Neural progenitor cell (in vitro differentiated cells): Measurements from ENCODE around the gene RBMS2. TPM values are rescaled to one million over a fixed set of nuclear protein-coding genes. Genes with fewer than 3 reads are reported as not detected.
"Not testable (repeated sequence)": the region's sequence is repeated elsewhere in the genome, so short reads cannot be mapped to it uniquely, and the experiment has no call there.

Experiments used
- DNase-seq: peaks from one replicate; pipeline ENCODE4 v3.0.0-alpha.2; 2016; ENCODE audit warnings: low spot score
- H2AFZ ChIP-seq: fragments of 200-600 bp; sonication (generic); replicated peaks from 2 replicates; pipeline ENCODE4 v1.6.1; 2016; ENCODE audit warnings: antibody characterized with exemption
- H3F3A ChIP-seq: fragments of 200-600 bp; sonication (generic); 2 replicates; pipeline ENCODE4 v1.6.1; 2016; ENCODE audit warnings: antibody characterized with exemption, low read depth
- H3K27ac ChIP-seq: fragments of 200-600 bp; sonication (generic); 2 replicates; pipeline ENCODE4 v1.5.1; 2016; ENCODE audit warnings: mild to moderate bottlenecking
- H3K27me3 ChIP-seq: fragments of 200-600 bp; sonication (generic); 2 replicates; pipeline ENCODE4 v1.6.1; 2016; ENCODE audit warnings: mild to moderate bottlenecking, moderate library complexity
- H3K36me3 ChIP-seq: fragments of 200-600 bp; sonication (generic); 2 replicates; pipeline ENCODE4 v1.5.1; 2016
- H3K4me1 ChIP-seq: fragments of 200-600 bp; sonication (generic); 2 replicates; pipeline ENCODE4 v1.6.1; 2016; ENCODE audit warnings: mixed run types
- H3K4me2 ChIP-seq: fragments of 200-600 bp; sonication (generic); 2 replicates; pipeline ENCODE4 v1.6.1; 2016
- H3K4me3 ChIP-seq: fragments of 200-600 bp; sonication (generic); 2 replicates; pipeline ENCODE4 v1.5.1; 2016
- H3K79me2 ChIP-seq: fragments of 200-600 bp; sonication (generic); 2 replicates; pipeline ENCODE4 v1.6.1; 2016; ENCODE audit warnings: low read depth
- H3K9ac ChIP-seq: fragments of 200-600 bp; sonication (generic); 2 replicates; pipeline ENCODE4 v1.6.1; 2016
- H3K9me3 ChIP-seq: fragments of 200-600 bp; sonication (generic); 2 replicates; pipeline ENCODE4 v1.5.1; 2016; ENCODE audit warnings: low read depth
- H4K20me1 ChIP-seq: fragments of 200-600 bp; sonication (generic); 2 replicates; pipeline ENCODE4 v1.6.1; 2016; ENCODE audit warnings: low read depth
- H3K27ac Mint-ChIP-seq: 3 replicates; pipeline ENCODE4 v1.8.0; 2021; ENCODE audit warnings: mixed read lengths
- H3K27me3 Mint-ChIP-seq: 2 replicates; pipeline ENCODE4 v1.8.0; 2022; ENCODE audit warnings: low read depth, mild to moderate bottlenecking, inconsistent platforms, moderate library complexity, mixed read lengths; ENCODE audit not compliant: insufficient read depth
- H3K36me3 Mint-ChIP-seq: 3 replicates; pipeline ENCODE4 v1.8.0; 2021; ENCODE audit warnings: mixed read lengths
- H3K4me1 Mint-ChIP-seq: 3 replicates; pipeline ENCODE4 v1.8.0; 2021; ENCODE audit warnings: mixed read lengths
- H3K4me3 Mint-ChIP-seq: 3 replicates; pipeline ENCODE4 v1.8.0; 2021; ENCODE audit warnings: mild to moderate bottlenecking, moderate library complexity, mixed read lengths
- H3K9me3 Mint-ChIP-seq: 3 replicates; pipeline ENCODE4 v1.8.0; 2020; ENCODE audit warnings: mixed read lengths
- CTCF ChIP-seq: fragments of 200-600 bp; sonication (generic); IDR thresholded peaks from 2 replicates; pipeline ENCODE4 v1.5.1; 2017; ENCODE audit warnings: antibody characterized with exemption, mild to moderate bottlenecking
- EZH2 ChIP-seq: fragments of 200-600 bp; sonication (generic); IDR thresholded peaks from 2 replicates; pipeline ENCODE4 v1.6.1; 2017; ENCODE audit warnings: antibody characterized with exemption, mild to moderate bottlenecking, moderate library complexity
- EZH2phosphoT487 ChIP-seq: fragments of 200-600 bp; sonication (generic); IDR thresholded peaks from 2 replicates; pipeline ENCODE4 v1.6.1; 2017; ENCODE audit warnings: antibody characterized with exemption
- total RNA-seq: library from RNA; depleted of rRNA; stranded (reverse); fragments of >200 nt; gene quantifications from 2 replicates; pipeline ENCODE4 v1.2.3, GENCODE V29; 2015; ENCODE audit warnings: low replicate concordance

The RBMS2 gene
- total RNA-seq, 1 donor from 2014 or later, result 12.9 TPM

GRCh38 chr12:56572288-56572687 is 50.7 kb downstream of the RBMS2 start:
- no peak overlapping the region for H3K4me2 ChIP-seq
- no peak overlapping the region for H3K4me3 Mint-ChIP-seq
- peaks cover 7% of the 10 kb centered on the region for H3F3A ChIP-seq
- no peak overlapping the region for H3K4me3 ChIP-seq
- no peak overlapping the region for H3K27ac ChIP-seq
- peaks cover 9% of the 10 kb centered on the region for H3K4me1 ChIP-seq
- no peaks in the 10 kb centered on the region for H3K79me2 ChIP-seq
- H3K9me3 Mint-ChIP-seq, result no peaks in the 10 kb centered on the region
- H3K36me3 ChIP-seq, result no peaks in the 10 kb centered on the region
- no peak for DNase-seq
- H3K27me3 ChIP-seq, result no peaks in the 10 kb centered on the region
- H3K9me3 ChIP-seq, result no peaks in the 10 kb centered on the region
- peaks cover 8% of the 10 kb centered on the region for H3K4me1 Mint-ChIP-seq
- no peaks in the 10 kb centered on the region for H4K20me1 ChIP-seq
- peaks cover 5% of the 10 kb centered on the region for H3K36me3 Mint-ChIP-seq
- TF ChIP-seq CTCF, result no peak
- no peak for TF ChIP-seq EZH2
- TF ChIP-seq EZH2phosphoT487, result no peak
- no peak overlapping the region for H3K9ac ChIP-seq
- no peak overlapping the region for H3K27ac Mint-ChIP-seq
- H2AFZ ChIP-seq, result no peak overlapping the region
- H3K27me3 Mint-ChIP-seq, result peaks cover 4% of the 10 kb centered on the region

GRCh38 chr12:56574210-56574609 is 52.6 kb downstream of the RBMS2 start:
- no peak for TF ChIP-seq CTCF
- TF ChIP-seq EZH2phosphoT487, result no peak
- no peak for TF ChIP-seq EZH2
- H3K4me3 ChIP-seq, result no peak overlapping the region

GRCh38 chr12:56577248-56577647 is 55.6 kb downstream of the RBMS2 start:
- not testable (repeated sequence) for H3K9me3 Mint-ChIP-seq, H3K36me3 Mint-ChIP-seq

More at GRCh38 chr12:56574210-56574609, 52.6 kb downstream of the RBMS2 start:
- peaks cover 7% of the 10 kb centered on the region for H3F3A ChIP-seq
- no peak overlapping the region for H3K4me2 ChIP-seq
- Mint-ChIP-seq H3K4me1 (peaks cover 8% of the 10 kb centered on the region), H3K4me3 (no peak overlapping the region), H3K27me3 (peaks cover 2% of the 10 kb centered on the region), H3K36me3 (peaks cover 4% of the 10 kb centered on the region), H3K9me3 (no peaks in the 10 kb centered on the region), H3K27ac (no peak overlapping the region)
- H3K4me1 ChIP-seq, result peaks cover 9% of the 10 kb centered on the region
- H3K79me2 ChIP-seq, result no peaks in the 10 kb centered on the region
- no peaks in the 10 kb centered on the region for H4K20me1 ChIP-seq
- H3K27me3 ChIP-seq, result no peaks in the 10 kb centered on the region
- DNase-seq, result no peak
- no peaks in the 10 kb centered on the region for H3K36me3 ChIP-seq
- H3K9me3 ChIP-seq, result no peaks in the 10 kb centered on the region
- no peak overlapping the region for H3K27ac ChIP-seq
- no peak overlapping the region for H2AFZ ChIP-seq
- no peak overlapping the region for H3K9ac ChIP-seq

GRCh38 chr12:56578983-56579546 is 57.4 kb downstream of the RBMS2 start:
- no peaks in the 10 kb centered on the region for H3K4me1 ChIP-seq
- no peaks in the 10 kb centered on the region for H3K27me3 ChIP-seq
- H3K4me3 ChIP-seq, result no peak overlapping the region
- Mint-ChIP-seq H3K36me3 (peaks cover 2% of the 10 kb centered on the region), H3K9me3 (no peaks in the 10 kb centered on the region), H3K27ac (no peak overlapping the region), H3K4me1 (no peaks in the 10 kb centered on the region), H3K4me3 (no peak overlapping the region), H3K27me3 (no peaks in the 10 kb centered on the region)
- H2AFZ ChIP-seq, result no peak overlapping the region
- no peak overlapping the region for H3K9ac ChIP-seq
- H4K20me1 ChIP-seq, result no peaks in the 10 kb centered on the region
- no peaks in the 10 kb centered on the region for H3K79me2 ChIP-seq
- H3K9me3 ChIP-seq, result no peaks in the 10 kb centered on the region
- no peaks in the 10 kb centered on the region for H3K36me3 ChIP-seq
- no peak overlapping the region for H3K4me2 ChIP-seq
- no peak for TF ChIP-seq CTCF
- TF ChIP-seq EZH2phosphoT487, result no peak
- no peak for TF ChIP-seq EZH2
- DNase-seq, result no peak
- no peaks in the 10 kb centered on the region for H3F3A ChIP-seq
- no peak overlapping the region for H3K27ac ChIP-seq

More at GRCh38 chr12:56577248-56577647, 55.6 kb downstream of the RBMS2 start:
- H3K4me3 Mint-ChIP-seq, H4K20me1 ChIP-seq, H3K4me3 ChIP-seq, H3K79me2 ChIP-seq, H3K27me3 Mint-ChIP-seq, H3F3A ChIP-seq, DNase-seq, H3K4me1 ChIP-seq, H3K27ac ChIP-seq, H3K9me3 ChIP-seq, H3K9ac ChIP-seq, H3K4me2 ChIP-seq, H3K27ac Mint-ChIP-seq, H3K4me1 Mint-ChIP-seq, H3K36me3 ChIP-seq, H3K27me3 ChIP-seq, H2AFZ ChIP-seq: not testable (repeated sequence)
